Colon (tissue), 2 donors: ENCODE results near the gene PYM1.
"Not testable (repeated sequence)": the region's sequence is repeated elsewhere in the genome, so short reads cannot be mapped to it uniquely, and the experiment has no call there.

Source experiments
- FAIRE-seq: peaks from 2 replicates; lab custom pipeline; 2012; peaks lifted over from hg19 to GRCh38; lab: Jason Lieb, UNC
- donor health status: control.
- donor health status: control.

The PYM1 gene

DNA sequence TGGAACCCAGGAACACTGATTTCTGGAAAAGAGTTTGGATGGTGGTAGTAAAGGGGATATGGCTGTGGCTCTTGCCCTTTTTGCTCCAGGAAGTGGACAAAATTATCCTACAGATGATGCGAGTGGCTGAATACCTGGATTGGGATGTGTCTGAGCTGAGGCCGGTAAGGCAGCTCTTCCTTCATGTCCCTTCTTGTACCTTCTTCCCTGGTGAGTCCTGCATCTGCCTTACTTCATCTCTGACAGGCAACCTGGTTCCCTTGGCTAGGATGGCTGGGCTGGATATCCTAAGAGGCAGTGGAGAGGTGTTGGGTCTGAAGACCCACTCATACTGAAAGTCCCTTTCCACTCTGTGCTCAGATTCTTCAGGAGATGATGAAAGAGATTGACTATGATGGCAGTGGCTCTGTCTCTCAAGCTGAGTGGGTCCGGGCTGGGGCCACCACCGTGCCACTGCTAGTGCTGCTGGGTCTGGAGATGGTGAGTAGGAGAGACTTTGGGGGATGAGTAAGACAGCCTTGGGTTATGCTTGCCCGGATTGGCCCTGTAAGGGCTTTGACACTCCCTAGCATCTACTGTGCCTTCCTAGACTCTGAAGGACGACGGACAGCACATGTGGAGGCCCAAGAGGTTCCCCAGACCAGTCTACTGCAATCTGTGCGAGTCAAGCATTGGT, 11.3 kb upstream of the PYM1 start:
- no peak for FAIRE-seq

DNA sequence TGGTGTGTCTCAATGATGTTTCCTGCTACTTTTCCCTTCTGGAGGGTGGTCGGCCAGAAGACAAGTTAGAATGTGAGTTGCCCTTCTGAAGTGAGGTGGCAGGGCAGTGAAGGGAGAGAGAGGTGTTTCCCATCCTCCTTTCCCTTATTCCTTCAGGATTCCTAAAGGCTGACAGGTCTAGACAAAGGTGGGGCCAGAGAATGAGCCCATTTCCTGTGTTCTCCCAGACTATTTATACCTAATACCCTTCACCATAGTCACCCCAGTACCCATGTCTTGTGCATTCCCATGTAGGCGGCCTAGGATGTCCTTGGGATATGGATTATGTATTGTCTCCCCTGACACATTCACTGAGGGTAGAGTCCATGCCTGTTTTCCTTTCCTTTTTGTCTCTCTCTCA, 10.3 kb upstream of the PYM1 start:
- FAIRE-seq: no peak

DNA sequence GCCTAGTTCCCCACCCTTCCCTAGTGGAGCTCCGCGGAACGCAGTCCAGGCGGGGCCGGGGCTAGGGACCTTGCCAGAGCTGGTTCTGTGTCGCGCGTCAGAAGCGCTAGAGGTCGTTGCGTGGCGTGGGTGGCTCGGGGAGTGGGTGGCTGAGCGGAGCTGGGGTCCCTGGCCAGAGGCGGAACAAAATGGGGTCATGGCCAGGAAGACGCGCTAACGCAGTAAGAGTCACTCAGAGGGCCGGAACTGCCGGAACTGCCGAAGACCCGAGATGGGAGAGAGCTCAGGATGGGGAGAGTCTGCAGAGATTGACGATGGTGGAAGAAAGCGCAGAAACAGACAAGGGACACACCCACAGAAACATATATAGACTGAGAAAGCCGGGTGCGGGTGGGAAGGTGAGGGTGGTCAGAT, 8.1 kb upstream of the PYM1 start:
- no peak for FAIRE-seq

DNA sequence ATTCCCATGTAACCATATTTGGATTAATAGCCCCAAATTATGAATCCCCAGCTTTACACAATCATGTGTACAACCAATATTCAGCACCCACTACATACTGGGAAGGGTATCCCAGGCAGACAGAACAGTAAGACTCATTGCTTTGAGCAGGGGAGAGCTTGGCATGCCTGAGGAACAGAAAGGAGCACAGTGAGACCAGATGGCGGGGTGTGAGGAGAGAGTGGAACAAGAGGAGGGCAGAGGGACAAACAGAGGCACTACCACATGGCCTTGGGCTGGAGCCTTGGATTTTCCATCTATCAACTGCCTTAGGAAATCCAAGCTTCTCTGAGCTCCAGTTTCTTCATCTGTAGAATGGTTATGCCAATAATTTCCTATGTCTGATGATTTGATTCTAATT, 7.1 kb upstream of the PYM1 start:
- FAIRE-seq: no peak

DNA sequence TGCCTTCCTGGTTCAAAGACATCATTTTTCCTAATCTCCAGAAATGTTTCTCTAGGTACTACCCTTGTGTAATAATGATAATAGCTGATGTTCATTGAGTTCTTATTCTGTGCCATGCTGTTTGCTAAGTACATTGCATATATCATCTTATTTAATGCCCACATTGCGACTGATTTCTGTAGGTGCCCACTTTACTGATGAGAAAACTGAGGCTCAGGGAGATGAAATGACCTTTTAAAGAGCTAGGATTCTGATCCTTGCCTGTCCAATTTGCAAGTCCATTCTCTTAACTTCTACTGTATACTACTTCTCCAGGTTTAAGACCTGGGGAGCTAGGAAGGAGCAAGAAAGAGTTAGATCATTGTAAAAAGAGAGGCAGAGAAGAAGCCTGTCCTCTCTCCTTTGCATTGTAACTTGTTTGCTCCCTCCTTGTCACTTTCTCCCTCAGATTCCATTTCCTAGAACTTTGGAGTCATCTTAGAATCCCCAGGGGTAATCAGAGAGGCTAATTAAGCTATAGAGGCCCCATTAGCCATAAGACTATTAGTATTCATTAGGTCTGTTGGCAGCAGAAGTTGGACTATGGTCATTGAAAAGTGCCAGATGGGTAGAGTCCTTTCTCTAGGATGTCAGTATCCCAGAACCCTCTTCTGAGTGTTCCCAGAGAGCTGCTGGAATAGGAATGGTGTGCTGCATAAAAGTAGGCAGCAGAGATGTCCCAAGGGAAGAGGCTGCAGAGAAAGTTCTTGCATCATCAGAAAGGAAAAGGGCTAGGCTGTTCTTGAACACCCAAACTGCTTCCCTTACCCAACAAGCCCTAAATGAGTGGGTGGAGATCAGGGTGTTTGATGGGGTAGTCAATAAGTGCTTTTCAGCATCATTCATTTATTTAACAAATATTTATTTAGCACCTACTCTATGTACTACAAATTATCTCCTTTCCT, 6.4 kb upstream of the PYM1 start:
- no peak for FAIRE-seq

DNA sequence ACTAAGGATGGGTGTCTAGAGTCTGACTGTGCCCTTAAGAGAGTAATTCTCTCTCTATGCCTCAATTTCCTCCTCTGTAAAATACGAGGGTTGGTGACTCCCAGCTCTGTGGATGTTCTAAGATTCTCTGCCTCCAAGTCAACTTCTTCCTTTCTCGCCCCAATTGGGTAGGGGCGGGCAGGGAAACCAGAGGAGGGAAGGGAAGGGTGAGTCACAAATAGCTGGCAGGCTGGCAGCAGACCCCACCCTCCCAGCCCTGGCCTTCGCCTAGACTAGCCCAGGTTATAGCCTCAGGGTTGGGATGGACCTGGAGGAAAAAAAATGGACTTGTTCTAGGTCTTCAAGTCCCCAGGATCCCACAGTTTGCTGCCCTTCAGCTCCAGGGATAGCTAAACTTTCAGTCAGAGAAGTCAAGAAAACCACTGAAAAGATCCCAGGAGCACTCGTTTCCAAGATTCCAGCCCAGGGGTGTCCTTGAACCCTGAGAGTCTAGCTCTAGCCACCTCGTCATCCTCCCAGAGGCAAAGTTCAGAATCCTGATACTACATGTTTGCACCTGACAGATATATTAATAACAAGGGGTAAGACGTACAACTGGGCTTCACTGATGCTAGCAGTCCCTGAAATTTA, 5.6 kb upstream of the PYM1 start:
- FAIRE-seq: no peak

DNA sequence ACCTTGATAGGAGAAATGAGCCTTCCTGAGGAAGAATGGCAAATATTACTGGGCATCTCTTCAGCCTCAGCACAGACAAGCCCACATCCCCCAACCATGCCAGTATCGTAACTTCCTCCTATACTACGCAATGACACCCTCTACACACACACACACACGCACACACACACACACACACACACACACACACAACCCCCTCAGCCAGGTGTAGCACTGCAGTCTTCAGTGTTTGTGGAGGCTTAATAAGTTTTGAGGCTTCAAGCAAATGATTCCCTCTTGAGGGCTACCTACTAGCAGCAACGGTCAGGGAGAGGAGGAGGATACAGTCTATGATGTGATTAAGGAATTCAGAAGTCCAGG, 4.8 kb upstream of the PYM1 start:
- FAIRE-seq: no peak

DNA sequence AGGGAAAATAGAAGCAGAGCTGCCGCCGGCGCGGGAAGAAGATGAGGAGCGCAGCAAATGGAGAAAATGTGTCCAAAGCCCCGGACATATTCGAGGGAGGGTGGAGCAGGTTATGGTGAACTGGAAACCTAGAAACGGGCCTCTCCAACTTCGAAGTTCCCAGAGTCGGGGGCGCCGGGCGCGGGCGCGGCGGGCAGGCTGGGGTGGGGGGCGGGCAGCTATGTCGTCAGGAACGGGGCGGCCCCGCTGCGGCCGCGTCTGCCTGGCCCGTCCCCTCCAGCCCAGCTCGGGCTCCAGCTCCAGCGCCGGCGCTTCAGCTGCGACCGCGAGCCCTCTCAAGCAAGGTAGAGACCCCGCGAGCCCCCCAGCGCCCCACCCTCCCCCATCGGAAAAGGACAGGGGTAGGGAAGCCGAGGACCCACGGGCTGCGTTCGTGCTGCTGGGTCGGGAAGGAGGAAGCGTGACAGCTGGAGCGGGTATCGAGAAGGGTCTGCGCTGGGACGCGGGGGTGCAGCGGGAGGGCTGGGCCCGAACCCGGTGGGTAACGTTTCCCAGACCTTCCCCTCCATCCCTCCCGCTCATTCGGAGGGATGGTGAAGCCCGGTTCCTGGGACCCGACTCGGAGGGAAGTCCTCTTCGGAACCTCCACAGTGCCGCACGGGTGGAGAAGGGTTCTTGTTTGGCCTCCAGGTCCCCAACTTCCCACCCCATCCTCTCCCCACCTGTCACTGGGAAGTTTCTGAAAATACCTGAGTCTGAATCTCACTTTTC, 4.3 kb upstream of the PYM1 start:
- FAIRE-seq: no peak

DNA sequence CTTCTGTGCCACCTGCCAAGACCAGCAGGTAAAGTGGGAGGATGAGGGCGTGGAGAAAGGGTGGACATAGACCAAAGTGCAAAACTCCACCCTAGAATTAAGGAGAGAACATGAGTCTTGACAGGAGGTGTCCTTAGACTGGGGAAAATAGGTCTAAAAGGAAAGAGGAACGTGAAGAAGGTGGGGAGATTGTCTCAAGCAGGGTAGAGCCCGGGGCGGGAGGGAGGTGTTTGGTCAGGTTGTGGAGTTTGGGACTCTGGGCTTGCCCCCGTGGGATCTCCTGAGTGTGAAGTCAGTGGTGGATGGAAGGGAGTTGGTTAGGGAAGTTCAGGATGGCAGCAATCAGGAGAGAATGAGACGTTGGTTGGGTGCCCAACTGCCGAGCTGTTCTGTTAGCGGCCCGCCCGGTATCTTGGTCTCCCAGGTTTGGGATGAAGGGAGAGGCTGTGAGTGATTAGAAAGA, 3.7 kb upstream of the PYM1 start:
- no peak for FAIRE-seq

DNA sequence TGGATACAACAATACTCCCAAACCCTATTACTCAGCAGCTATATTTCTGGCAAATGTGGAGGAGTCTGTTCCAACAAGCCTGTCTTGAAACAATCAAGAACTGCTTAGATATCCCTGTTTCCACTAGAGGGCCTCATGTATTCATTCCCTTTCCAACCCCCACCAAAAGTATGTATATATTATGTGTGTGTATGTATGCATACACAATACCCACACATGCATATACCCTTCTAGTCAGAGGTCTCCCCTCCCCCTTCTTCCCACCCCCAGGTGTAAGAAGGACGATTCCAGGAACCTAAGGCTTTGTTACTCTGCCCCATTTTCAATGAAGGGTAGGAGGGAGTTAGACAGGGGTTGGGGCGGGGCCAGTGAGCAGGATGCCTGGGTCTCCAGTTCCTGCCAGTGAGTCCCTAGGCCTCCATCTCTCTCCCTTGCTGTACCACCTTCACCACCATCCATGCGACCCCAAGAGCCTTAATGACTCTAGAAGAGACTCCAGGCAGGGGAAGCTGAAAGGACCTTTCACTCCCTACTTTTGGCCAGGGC, 3.1 kb upstream of the PYM1 start, which contains the start of gene DGKA:
Gene DGKA, plus strand, starts transcription at position 392 of the 546 bp plus-strand sequence. CDS start 5,342 bp downstream, outside the sequence.
- no peak for FAIRE-seq

DNA sequence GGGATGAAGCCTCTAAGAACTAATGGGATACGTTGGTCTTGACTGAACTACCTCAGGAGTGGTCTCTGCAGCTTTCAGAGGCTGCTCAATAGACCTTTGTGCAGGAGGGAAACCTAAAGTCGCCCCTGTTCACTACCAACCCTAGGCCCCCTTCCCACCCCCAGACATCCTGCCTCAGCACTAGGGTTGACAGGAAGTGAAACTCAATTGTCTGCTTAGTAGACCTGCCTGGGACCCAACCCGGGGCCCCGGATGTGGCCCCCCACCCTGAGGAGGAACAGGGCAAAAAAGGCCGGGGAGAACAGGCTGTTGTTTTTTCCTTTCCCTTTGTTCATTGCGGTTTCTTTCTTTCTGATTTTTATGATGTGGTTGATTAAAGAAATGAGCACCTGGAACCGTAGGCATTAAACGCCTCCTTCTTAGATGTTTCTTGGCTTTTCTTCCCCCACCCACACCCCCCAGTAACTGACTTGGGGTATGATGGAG, 1.7 kb upstream of the PYM1 start:
- no peak for FAIRE-seq

DNA sequence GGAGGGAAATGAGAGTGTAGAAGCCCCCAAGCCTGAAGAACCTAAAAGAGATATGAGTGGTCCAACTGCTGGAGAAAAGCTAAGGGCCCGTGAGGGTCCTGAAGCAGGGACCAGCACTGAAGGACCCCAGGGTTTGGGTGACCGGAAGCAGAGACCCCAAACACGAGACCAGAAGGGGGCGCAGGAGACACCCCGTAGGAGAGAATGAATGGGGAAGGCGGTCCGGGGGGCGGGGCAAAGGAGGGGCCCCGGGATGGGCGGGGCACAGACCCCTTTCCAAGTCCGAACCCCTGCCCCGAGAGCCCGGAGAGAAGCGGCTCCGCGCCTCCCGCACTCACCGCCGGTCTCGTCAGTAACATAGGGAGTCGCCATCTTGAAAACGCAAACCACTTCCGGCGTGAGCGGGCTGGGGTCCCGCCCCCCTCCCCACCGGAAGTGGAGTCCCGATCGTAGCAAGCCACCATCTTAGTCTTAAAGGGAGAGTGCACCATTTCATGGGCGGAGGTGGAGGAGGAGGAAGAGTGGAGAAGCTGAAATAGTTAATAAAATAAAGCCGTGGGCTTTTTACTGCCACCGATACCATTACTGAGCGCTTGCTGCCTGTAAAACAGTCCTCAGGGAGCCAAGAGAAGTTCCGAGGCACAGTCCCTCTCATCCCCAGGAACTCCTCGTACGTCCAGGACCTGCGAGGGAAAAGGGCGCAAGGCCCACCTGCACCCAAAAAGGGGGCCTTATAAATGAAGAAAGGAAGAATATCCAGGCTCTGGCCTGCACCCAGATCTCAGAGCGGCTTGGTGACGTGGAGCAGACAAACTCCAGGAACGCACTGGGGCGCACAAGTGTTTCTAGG, 731 bp downstream of the PYM1 start:
- FAIRE-seq: no peak

DNA sequence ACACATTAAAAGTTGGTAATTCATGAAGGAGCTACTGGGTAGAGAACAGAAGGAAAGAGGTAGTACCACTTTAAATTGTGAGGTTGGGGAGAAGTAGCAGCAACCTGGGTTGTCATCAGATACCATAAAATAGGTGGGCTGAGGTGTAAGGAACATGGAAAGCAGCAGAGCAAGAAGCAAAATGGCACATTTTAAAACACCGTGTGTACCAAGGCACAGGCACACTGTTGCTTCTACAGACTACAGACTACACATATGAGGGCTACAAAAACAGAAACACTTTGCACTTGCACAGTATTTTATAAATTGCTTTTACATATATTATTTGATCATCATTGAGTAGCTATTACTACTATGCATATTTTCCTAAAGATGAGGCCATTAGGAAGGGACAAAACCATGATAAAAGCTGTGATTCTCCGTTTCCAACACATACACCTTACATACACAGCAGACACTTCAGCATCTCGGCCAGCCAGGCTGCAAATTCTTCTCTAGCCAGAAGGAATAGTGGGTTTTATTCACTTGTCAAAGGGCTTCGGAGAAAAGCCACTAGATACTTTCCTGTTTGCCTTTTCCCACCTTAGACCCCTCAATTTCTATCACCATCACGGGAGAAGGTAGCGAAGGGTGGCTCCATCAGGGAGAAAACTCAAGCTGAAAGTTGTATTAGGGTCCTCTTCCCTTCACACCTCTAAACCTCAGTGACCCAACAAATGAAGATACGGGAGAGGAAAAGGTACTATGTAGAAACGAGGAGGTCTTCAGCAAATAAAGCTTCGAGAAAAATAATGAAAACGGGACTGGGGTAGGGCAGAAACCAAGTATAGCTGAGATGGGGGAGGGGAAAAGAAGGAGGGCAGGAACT, 1.6 kb downstream of the PYM1 start:
- no peak for FAIRE-seq

DNA sequence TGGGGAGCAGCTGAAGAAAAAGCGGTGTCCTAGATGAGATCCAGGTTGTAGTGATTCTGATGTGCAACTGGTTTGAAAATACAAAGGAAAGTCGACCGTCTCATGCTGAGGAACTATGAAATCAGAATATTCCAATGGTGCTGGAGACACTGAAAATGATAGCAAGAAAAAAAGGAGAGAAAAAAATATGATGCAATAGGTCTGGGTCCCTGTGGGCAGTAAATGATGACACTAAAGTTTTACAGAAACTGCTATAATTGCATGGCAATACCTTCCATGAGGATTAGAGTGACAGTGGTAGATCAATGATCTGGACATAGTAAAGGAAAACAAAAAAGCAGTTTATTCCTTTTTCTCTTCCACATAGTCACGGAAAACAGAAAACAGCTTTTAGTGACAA, 2.3 kb downstream of the PYM1 start:
- FAIRE-seq: no peak

DNA sequence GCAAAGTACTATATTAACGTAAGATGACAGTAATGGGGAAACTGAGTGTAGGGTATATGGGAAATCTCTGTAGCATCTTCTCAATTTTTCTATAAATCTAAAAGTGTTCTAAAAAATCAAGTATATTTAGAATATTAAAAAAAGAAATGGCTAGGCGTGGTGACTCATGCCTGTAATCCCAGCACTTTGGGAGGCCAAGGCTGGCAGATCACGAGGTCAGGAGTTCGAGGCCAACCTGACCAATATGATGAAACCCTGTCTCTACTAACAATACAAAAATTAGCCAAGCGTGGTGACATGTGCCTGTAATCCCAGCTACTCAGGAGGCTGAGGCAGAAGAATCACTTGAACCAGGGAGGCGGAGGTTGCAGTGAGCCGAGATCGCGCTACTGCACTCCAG, 4.0 kb downstream of the PYM1 start:
- not testable (repeated sequence) for FAIRE-seq

DNA sequence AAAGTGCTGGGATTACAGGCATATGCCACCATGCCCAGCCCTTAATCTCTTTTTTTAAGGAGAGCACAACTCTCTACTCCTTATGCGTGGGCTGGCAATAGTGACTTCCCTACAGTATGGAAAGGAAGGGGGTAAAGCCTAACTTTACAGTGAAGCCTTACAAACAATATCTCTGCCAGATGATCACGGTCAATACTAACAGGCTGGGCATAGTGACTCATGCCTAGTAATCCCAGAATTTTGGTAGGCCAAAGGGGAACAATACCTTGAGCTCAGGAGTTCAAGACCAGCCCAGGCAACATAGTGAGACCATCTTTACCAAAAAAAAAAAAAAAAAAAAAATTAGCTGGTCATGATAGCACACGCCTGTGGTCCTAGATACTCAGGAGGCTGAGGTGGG, 5.6 kb downstream of the PYM1 start:
- no peak for FAIRE-seq

DNA sequence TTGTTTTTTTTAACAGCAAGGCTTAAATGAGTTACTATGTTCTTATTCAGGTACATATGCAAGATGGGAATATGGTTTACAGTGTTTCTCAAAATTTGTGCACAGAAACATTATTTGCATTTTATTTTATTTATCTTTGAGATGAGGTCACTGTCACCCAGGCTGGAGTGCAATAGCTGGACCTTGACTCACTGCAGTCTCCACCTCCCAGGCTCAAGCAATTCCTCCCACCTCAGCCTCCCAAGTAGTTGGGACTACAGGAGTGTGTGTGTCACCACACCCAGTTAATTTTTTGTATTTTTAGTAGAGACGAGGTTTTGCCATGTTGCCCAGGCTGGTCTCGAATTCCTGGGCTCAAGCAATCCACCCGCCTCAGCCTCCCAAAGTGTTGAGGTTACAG, 8.7 kb downstream of the PYM1 start:
- FAIRE-seq: not testable (repeated sequence)

DNA sequence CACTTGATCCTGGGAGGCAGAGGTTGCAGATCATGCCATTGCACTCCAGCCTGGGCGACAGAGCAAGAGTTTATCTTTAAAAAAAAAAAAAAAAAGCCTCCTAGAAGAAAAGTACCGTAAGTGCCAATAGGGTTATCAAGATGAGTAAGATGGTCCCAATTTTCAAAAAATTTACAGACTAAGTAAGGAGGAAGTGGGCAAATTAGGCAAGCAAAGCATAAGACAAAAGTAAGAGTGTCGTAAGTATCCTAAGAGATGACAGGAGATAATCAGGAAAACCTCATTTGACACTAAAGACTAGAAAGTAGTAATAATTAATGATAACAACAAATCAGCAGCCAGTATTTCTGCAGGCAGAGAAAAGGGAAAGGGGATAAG, 12.2 kb downstream of the PYM1 start:
- FAIRE-seq: no peak

DNA sequence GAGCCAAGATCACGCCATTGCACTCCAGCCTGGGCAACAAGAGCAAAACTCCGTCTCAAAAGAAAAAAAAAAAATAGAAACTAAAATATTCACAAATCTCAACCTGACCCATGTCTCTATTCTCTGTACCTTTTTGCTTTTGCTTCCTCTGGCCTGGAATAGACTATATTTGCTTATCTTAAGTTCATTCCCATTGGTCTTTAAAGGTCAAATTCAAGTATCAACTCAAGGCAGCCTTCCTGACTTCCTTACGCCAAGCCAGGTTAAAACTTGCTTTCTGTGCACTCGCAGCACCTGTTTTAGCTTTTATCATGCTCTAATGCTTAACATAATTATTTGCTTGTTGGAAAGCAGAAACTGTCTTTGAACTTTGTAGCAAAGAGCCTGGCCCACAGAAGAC, 14.8 kb downstream of the PYM1 start:
- FAIRE-seq: no peak

DNA sequence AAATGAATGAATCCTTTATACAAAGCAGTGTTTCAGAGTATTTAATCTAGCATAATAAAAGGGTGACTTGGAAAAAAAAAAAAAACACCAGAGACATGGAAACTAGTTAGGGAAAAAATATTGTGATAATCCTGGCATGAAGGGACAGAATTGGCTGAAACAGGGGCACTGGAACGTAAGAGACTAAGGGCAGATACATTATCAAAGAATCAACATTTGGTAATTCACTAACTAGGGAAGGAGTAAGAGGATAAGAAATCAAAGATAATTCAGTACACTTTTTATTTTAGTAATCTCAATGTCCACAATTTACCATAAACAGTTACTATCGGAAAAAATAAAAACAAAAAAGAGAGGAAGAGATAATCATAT, 18.2 kb downstream of the PYM1 start:
- FAIRE-seq: no peak
